H1 (cell line): ENCODE measurements around the gene KANSL2. TPM values are rescaled to one million over a fixed set of nuclear protein-coding genes. Genes with fewer than 3 reads are reported as not detected.

Source experiments
- BACH1 ChIP-seq: IDR thresholded peaks from 2 replicates; pipeline ENCODE4 v1.6.1; 2012; ENCODE audit warnings: low read length, improper control_type of control experiment
- BCL11A ChIP-seq, 2 experiments: IDR thresholded peaks; one replicate each; pipeline ENCODE4 v1.6.1; 2011; ENCODE audit warnings: low read depth in 2 of 2, low read length in 2 of 2, mild to moderate bottlenecking in 2 of 2
- CBX8 ChIP-seq: fragments of 300-800, 300-1000 bp; sonication (generic); IDR thresholded peaks from 2 replicates; pipeline ENCODE4 v1.7.1; 2016; ENCODE audit warnings: low read depth, low read length, borderline replicate concordance
- EZH2 ChIP-seq: fragments of 200-600 bp; sonication (generic); IDR thresholded peaks from 2 replicates; pipeline ENCODE4 v1.7.1; 2012; ENCODE audit warnings: low read depth, mild to moderate bottlenecking, moderate library complexity, low read length, inconsistent platforms; ENCODE audit not compliant: severe bottlenecking
- GABPA ChIP-seq: IDR thresholded peaks from 2 replicates; pipeline ENCODE4 v1.6.1; 2011; ENCODE audit warnings: mild to moderate bottlenecking, low read length, moderate library complexity, borderline replicate concordance; ENCODE audit not compliant: insufficient read depth
- HDAC6 ChIP-seq: IDR thresholded peaks from one replicate; pipeline ENCODE4 v1.7.1; 2012; ENCODE audit warnings: low read depth, mild to moderate bottlenecking, inconsistent platforms, low read length, moderate library complexity
- KDM5A ChIP-seq: fragments of 200-600 bp; IDR thresholded peaks from 2 replicates; pipeline ENCODE4 v1.7.1; 2012; ENCODE audit warnings: mild to moderate bottlenecking, low read length, inconsistent platforms, mixed read lengths
- RBBP5 ChIP-seq: IDR thresholded peaks from 2 replicates; pipeline ENCODE4 v1.7.1; 2012; ENCODE audit warnings: low read depth, mild to moderate bottlenecking, inconsistent platforms, low read length, moderate library complexity, borderline replicate concordance
- SP2 ChIP-seq: IDR thresholded peaks from 2 replicates; pipeline ENCODE4 v1.6.1; 2012; ENCODE audit warnings: mild to moderate bottlenecking, low read length, inconsistent platforms
- SP4 ChIP-seq: IDR thresholded peaks from 2 replicates; pipeline ENCODE4 v1.6.1; 2012; ENCODE audit warnings: low read length, inconsistent platforms
- YY1 ChIP-seq: IDR thresholded peaks from 2 replicates; pipeline ENCODE4 v1.6.1; 2011; ENCODE audit warnings: low read depth, mild to moderate bottlenecking, low read length
- polyA plus RNA-seq, 7 experiments: library from polyadenylated mRNA; depleted of rRNA in 3 of 7; stranded (reverse) in 5 of 7; unstranded in 2 of 7; fragments of >200 nt in 5 of 7; fragments of 200-250 nt in 2 of 7; gene quantifications; 1 replicate in 5 of 7; 2 replicates in 1 of 7; 4 replicates in 1 of 7; pipeline versions ENCODE4 v1.2.1 to v1.2.3, GENCODE V29; 2011 to 2013; ENCODE audit warnings: missing spikeins in 2 of 7, mixed read lengths in 2 of 7
- total RNA-seq: library from RNA; stranded (reverse); fragmentation: NEBNext Ultra II Directional; extraction: Animal tissue kit (Norgen Biotek cat#: 25700); gene quantifications from 2 replicates; pipeline ENCODE4 v1.2.1, GENCODE V29; 2021

Gene KANSL2
- total and polyA plus RNA-seq, 2 of the 8 experiments (the other 6 are each of a cell fraction or from before 2014, with no cell fraction given): 48.4 to 50.7 TPM

GRCh38 chr12:48681710-48682532 is at the start of gene KANSL2 (continued):
- TF ChIP-seq EZH2 (no peak), RBBP5 (no peak), HDAC6 (no peak), CBX8 (no peak), BACH1 (no peak), SP2 (peak; percentile 52), YY1 (peak; percentile 96), KDM5A (peak; percentile 78), SP4 (no peak), GABPA (no peak), BCL11A (IDR thresholded peaks at IDR 0.05; ENCODE audit: low read depth in 2 of 2, low read length in 2 of 2) (no peak)
- TF ChIP-seq, all 59 proteins: peak for 19
